ENCODE measurements around the gene PLB1. TPM values are rescaled to one million over a fixed set of nuclear protein-coding genes. Genes with fewer than 3 reads are reported as not detected.

The PLB1 gene
- polyA plus RNA-seq, 1 experiment, result 0.38 TPM

GRCh38 chr2:28644760-28645159, 148.9 kb downstream of the PLB1 start:
- Histone ChIP-seq H3K36me3 (ENCODE audit: control insufficient read depth, insufficient read depth, low read length) (no peaks in the 10 kb centered on the region), H3K27me3 (ENCODE audit: control insufficient read depth, insufficient read depth, low read length) (no peaks in the 10 kb centered on the region; the same call in 1 of the 2 replicates), H3K4me3 (ENCODE audit: low read depth, low read length) (no peak overlapping the region)
- no peak for TF ChIP-seq CTCF (IDR thresholded peaks at IDR 0.05; ENCODE audit: insufficient read depth, low read depth, low read length)
- DNase-seq (ENCODE audit: low read depth), result no peak
- POLR2A ChIA-PET, result no interaction called here
- CTCF ChIA-PET, result interaction anchor here (0.5 to 1.0 kb wide), 2 partner anchors 15 to 826 kb away, joined by 3 to 4 read pairs; no protein-coding TSS in a partner anchor

- no peak overlapping the region for H3K4me3 ChIP-seq (ENCODE audit: low read depth, low read length)
- H3K36me3 ChIP-seq (ENCODE audit: control insufficient read depth, insufficient read depth, low read length), result no peaks in the 10 kb centered on the region
- ChIA-PET POLR2A (interaction anchor here (0.7 kb wide), 1 partner anchor 60 kb away, joined by 3 read pairs; no protein-coding TSS in a partner anchor), CTCF (no interaction called here)
- H3K27me3 ChIP-seq (ENCODE audit: control insufficient read depth, insufficient read depth, low read length), result no peaks in the 10 kb centered on the region; the same call in 1 of the 2 replicates
- no peak for DNase-seq (ENCODE audit: low read depth)
- no peak for TF ChIP-seq CTCF (IDR thresholded peaks at IDR 0.05; ENCODE audit: insufficient read depth, low read depth, low read length)
Observed at GRCh38 chr2:28645553-28645952, 149.7 kb downstream of the PLB1 start.

GRCh38 chr2:28647682-28648081, 151.8 kb downstream of the PLB1 start:
- no peak for DNase-seq (ENCODE audit: low read depth)
- Histone ChIP-seq H3K27me3 (ENCODE audit: control insufficient read depth, insufficient read depth, low read length) (no peaks in the 10 kb centered on the region), H3K36me3 (ENCODE audit: control insufficient read depth, insufficient read depth, low read length) (no peaks in the 10 kb centered on the region), H3K4me3 (ENCODE audit: low read depth, low read length) (no peak overlapping the region)
- TF ChIP-seq CTCF (IDR thresholded peaks at IDR 0.05; ENCODE audit: insufficient read depth, low read depth, low read length), result no peak
- ChIA-PET POLR2A (no interaction called here), CTCF (interaction anchor here (1.0 kb wide), 1 partner anchor 10 kb away, joined by 3 read pairs; no protein-coding TSS in a partner anchor)

GRCh38 chr2:28648147-28648546, 152.3 kb downstream of the PLB1 start:
- H3K4me3 ChIP-seq (ENCODE audit: low read depth, low read length), result no peak overlapping the region
- no peak for TF ChIP-seq CTCF (IDR thresholded peaks at IDR 0.05; ENCODE audit: insufficient read depth, low read depth, low read length)
- no peaks in the 10 kb centered on the region for H3K36me3 ChIP-seq (ENCODE audit: control insufficient read depth, insufficient read depth, low read length)
- POLR2A ChIA-PET, result no interaction called here
- CTCF ChIA-PET, result interaction anchor here (1.0 kb wide), 1 partner anchor 10 kb away, joined by 3 read pairs; no protein-coding TSS in a partner anchor
- H3K27me3 ChIP-seq (ENCODE audit: control insufficient read depth, insufficient read depth, low read length), result no peaks in the 10 kb centered on the region
- DNase-seq (ENCODE audit: low read depth), result no peak

GRCh38 chr2:28648671-28649395, 153.0 kb downstream of the PLB1 start:
- H3K4me3 ChIP-seq (ENCODE audit: low read depth, low read length), result no peak overlapping the region
- no peak for DNase-seq (ENCODE audit: low read depth)
- H3K27me3 ChIP-seq (ENCODE audit: control insufficient read depth, insufficient read depth, low read length), result no peaks in the 10 kb centered on the region
- ChIA-PET CTCF (interaction anchor here (1.0 kb wide), 1 partner anchor 9 kb away, joined by 3 read pairs; no protein-coding TSS in a partner anchor), POLR2A (no interaction called here)
- no peaks in the 10 kb centered on the region for H3K36me3 ChIP-seq (ENCODE audit: control insufficient read depth, insufficient read depth, low read length)
- no peak for TF ChIP-seq CTCF (IDR thresholded peaks at IDR 0.05; ENCODE audit: insufficient read depth, low read depth, low read length)
